Activated T-cell treated with anti-CD3 and anti-CD28 coated beads, Interleukin-2, amount 50 U/mL, for 1 hour (primary cell): ENCODE data around the gene COL6A1.
"Not testable (repeated sequence)": the region's sequence is repeated elsewhere in the genome, so short reads cannot be mapped to it uniquely, and the experiment has no call there.

Experiments used
- DNase-seq: peaks from one replicate; pipeline ENCODE4 v3.0.0-alpha.2; 2020

COL6A1 gene

GRCh38 chr21:45966791-45967394 is 14.7 kb upstream of the COL6A1 start:
- no peak for DNase-seq

- no peak for DNase-seq
Observed at GRCh38 chr21:45969921-45970673, 11.5 kb upstream of the COL6A1 start.

GRCh38 chr21:45970674-45971615 is 10.6 kb upstream of the COL6A1 start:
- peak; percentile 65 for DNase-seq

- no peak for DNase-seq
Observed at GRCh38 chr21:45971616-45972352, 9.8 kb upstream of the COL6A1 start.

GRCh38 chr21:45972353-45972715 is 9.2 kb upstream of the COL6A1 start:
- no peak for DNase-seq

GRCh38 chr21:45972716-45973474 is 8.7 kb upstream of the COL6A1 start:
- no peak for DNase-seq

- DNase-seq: peak; percentile 83
Observed at GRCh38 chr21:45973475-45974072, 8.0 kb upstream of the COL6A1 start.

GRCh38 chr21:45974073-45975019 is 7.2 kb upstream of the COL6A1 start:
- peak; percentile 35 for DNase-seq

- no peak for DNase-seq
Observed at GRCh38 chr21:45975020-45975666, 6.4 kb upstream of the COL6A1 start.

GRCh38 chr21:45975667-45976409 is 5.7 kb upstream of the COL6A1 start:
- not testable (repeated sequence) for DNase-seq

- DNase-seq: no peak
Observed at GRCh38 chr21:45976701-45977311, 4.8 kb upstream of the COL6A1 start.

GRCh38 chr21:45977396-45977795 is 4.2 kb upstream of the COL6A1 start:
- DNase-seq: no peak

- no peak for DNase-seq
Observed at GRCh38 chr21:45979141-45979631, 2.4 kb upstream of the COL6A1 start.

- DNase-seq: no peak
Observed at GRCh38 chr21:45979651-45980050, 1.9 kb upstream of the COL6A1 start.

- no peak for DNase-seq
Observed at GRCh38 chr21:45980271-45980670, 1.3 kb upstream of the COL6A1 start.

GRCh38 chr21:45980697-45981096 is 873 bp upstream of the COL6A1 start:
- DNase-seq: no peak

GRCh38 chr21:45982092-45982757 is 655 bp downstream of the COL6A1 start:
- peak; percentile 37 for DNase-seq
